Upper lobe of left lung (tissue), 4 donors: Measurements from ENCODE around the gene STAG1.

ENCODE experiments used
- CTCF ChIP-seq, 6 experiments: fragments of 450-650 bp in 4 of 6; fragments of 200-600 bp in 2 of 6; sonication (generic) in 2 of 6; IDR thresholded peaks; one replicate each; pipeline ENCODE4 v1.5.1; 2016 to 2019; ENCODE audit warnings: antibody characterized with exemption in 6 of 6
- EP300 ChIP-seq, 4 donors: sonication (generic); formaldehyde crosslinking; IDR thresholded peaks; one replicate each; pipeline ENCODE4 v1.5.1; 2017; ENCODE audit warnings: antibody characterized with exemption in 4 of 4, control low read depth in 2 of 4
- POLR2A ChIP-seq, 4 donors: fragments of 450-650 bp; IDR thresholded peaks; one replicate each; pipeline ENCODE4 v1.5.1; 2016 to 2017; ENCODE audit warnings: antibody characterized with exemption in 4 of 4, mild to moderate bottlenecking in 2 of 4

GRCh38 chr3:136516656-136517055, 235.5 kb downstream of the STAG1 start:
- TF ChIP-seq POLR2A (IDR thresholded peaks at IDR 0.05), result no peak
- TF ChIP-seq CTCF (IDR thresholded peaks at IDR 0.05), result no peak
- no peak for TF ChIP-seq EP300 (IDR thresholded peaks at IDR 0.05)
